Fibroblast of skin of back (primary cell): ENCODE results near the gene BDH1. TPM values are rescaled to one million over a fixed set of nuclear protein-coding genes. Genes with fewer than 3 reads are reported as not detected.
"Not testable (repeated sequence)": the region's sequence is repeated elsewhere in the genome, so short reads cannot be mapped to it uniquely, and the experiment has no call there.

Experiments used
- DNase-seq: peaks from one replicate; pipeline ENCODE4 v3.0.0-alpha.2; 2013
- polyA plus RNA-seq, 2 experiments: library from polyadenylated mRNA; unstranded; fragments of 120-200 nt; gene quantifications; one replicate each; pipeline ENCODE4 v1.2.1, GENCODE V29; 2013; ENCODE audit not compliant: insufficient read length in 2 of 2

The BDH1 gene, protein sequence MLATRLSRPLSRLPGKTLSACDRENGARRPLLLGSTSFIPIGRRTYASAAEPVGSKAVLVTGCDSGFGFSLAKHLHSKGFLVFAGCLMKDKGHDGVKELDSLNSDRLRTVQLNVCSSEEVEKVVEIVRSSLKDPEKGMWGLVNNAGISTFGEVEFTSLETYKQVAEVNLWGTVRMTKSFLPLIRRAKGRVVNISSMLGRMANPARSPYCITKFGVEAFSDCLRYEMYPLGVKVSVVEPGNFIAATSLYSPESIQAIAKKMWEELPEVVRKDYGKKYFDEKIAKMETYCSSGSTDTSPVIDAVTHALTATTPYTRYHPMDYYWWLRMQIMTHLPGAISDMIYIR
- polyA plus RNA-seq (2013, experiment 1 of 2; ENCODE audit: insufficient read length), result 2.5 TPM
- 2.8 TPM for polyA plus RNA-seq (2013, experiment 2 of 2; ENCODE audit: insufficient read length)

DNA sequence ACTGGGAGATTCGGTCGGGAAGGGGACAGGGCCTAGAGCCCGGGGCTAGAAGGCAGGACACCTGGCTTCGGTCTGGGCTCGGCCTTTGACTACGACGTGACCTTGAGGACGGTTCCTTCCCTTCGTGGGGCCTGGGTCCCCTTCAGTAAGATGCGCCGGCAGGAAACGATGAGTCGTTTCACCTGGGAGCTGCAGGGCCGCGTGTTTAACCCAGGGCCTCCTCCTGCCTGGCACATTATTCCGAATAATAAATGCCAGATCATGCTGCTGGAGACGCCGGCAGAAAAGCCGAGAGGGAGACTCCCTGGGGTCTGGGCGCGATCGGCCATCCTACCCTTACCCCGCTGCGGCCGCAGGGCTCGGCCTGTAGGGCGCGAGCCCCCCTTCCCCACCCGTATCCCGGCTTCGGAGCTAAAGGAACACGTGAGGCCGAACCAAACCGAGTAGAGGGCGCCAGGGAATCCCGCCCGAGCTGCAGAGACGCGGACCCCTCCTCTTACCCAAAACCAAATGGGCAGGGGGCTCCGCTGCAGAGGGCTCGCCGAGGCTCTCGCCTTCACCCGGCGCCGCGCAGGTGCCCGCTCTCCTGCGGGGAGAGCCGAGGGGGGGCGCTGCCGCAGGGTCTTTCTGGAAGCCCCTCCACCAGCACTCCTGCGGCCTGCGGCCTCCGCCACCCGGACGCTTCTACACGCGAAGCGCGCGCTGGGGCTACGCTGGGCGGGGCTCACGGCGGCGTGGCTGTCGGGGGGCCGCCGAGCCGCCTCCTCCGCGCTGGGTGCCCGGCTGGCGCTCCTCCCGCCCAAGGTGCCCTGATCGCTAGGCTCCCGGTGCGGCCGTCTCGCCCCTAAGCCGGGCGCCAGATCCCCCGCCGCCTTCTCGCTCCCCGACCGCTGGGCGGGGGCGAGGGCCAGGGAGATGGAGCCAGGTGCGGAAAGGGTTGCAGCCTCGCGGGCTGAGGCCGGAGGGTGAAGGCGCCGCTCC lies at the start of gene BDH1:
TSS of gene BDH1 (minus strand) at position 688 of the 981 bp plus-strand sequence. CDS start 9,525 bp downstream, outside the sequence.
- DNase-seq, result peak; percentile 15

- DNase-seq, result no peak
Observed at GRCh38 chr3:197603317-197603933, 47.7 kb upstream of the BDH1 start.

DNA sequence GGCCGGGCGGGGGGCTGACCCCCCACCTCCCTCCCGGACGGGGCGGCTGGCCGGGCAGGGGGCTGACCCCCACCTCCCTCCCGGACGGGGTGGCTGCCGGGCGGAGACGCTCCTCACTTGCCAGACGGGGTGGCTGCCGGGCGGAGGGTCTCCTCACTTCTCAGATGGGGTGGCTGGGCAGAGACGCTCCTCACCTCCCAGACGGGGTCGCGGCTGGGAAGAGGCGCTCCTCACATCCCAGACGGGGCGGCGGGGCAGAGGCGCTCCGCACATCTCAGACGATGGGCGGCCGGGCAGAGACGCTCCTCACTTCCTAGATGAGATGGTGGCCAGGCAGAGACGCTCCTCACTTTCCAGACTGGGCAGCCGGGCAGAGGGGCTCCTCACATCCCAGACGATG lies 46.6 kb upstream of the BDH1 start:
- DNase-seq, result not testable (repeated sequence)

DNA sequence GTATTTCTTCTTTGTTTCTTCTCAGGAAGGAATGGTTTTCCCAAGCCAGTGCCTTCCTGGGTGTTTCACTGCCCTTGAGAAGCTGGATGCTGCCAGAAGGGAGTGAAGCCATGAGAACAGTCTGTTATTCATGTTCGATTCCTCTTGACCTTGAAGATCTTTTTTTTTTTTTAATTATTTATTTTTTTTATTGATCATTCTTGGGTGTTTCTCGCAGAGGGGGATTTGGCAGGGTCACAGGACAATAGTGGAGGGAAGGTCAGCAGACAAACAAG lies 45.7 kb upstream of the BDH1 start:
- DNase-seq, result not testable (repeated sequence)

DNA sequence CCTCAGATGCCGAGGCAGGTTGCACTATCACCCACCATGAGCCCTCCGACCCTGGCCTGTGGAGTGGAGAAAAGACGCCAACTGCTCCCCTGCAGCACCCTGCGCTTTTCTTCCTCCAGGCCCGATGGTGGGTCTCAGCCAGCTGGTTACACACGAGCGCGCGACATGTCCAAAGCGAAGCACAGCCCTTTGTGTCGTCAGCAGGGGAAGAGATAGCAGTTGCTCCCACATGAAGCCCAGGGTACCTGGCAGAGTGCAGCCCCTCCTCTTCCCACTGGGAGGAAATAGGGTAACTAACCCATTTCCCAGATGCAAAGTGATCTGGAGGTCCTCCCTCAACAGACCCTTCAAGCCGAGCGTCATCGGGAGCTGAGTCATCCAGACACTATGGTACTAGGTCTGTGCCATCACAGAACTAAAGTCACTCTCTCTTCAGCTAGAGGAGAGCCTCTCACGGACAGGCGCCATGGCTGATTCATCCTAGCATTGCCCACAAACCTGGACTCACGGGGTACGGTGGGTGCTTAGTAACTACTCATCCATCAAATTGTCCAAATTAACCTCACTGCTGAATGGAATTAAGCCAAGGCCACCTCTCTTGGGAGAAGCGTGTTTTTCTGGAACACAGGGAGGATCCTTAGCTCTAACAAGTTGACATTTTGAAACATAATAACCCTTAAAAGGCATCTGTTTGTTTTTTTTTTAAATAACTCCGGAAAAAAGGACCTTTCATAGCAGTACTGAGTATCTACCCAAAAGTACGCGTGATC lies 45.2 kb upstream of the BDH1 start:
- no peak for DNase-seq

GRCh38 chr3:197599089-197599765 lies 43.5 kb upstream of the BDH1 start:
- DNase-seq, result peak; percentile 79

DNA sequence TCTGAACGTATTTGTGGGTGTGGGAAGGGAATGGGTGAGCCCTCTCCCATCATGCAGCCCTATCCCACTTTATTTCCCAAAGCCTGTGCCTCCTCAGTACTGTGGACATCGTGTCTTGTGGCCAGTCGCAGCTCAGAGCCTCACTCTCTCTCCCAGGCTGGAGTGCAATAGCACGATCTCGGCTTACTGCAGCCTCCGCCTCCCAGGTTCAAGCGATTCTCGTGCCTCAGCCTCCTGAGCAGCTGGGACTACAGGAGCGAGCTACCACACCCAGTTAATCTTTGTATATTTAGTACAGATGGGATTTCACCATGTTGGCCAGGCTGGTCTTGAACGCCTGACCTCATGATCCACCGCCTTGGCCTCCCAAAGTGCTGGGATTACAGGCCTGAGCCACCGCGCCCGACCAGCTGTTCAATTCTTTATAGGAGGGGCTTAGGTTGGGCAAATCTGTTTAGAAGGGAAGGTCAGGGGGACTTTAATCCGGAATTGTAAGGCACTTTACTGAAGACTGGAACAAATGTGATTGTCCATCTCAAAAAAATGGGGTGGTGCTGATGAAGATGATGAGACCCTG lies 42.7 kb upstream of the BDH1 start:
- DNase-seq, result no peak

DNA sequence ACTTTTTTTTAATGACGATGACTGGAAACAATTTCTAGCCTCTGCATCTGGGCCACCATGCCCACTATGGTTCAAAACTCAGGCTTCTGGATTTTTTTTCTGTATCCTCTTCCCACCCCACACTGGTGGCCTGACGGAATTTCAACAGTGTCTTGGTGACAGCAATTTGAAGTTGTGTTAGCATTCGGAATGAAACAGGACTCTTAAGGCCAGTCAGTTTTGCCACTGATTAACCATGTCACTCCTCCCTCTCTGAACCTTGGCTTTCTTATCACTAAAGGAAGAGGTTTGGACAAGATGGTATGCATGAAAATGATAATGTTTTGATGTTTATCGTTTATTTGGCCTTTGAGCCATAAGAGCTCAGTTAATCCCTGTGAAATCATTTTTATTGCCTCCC lies 41.6 kb upstream of the BDH1 start:
- no peak for DNase-seq

DNA sequence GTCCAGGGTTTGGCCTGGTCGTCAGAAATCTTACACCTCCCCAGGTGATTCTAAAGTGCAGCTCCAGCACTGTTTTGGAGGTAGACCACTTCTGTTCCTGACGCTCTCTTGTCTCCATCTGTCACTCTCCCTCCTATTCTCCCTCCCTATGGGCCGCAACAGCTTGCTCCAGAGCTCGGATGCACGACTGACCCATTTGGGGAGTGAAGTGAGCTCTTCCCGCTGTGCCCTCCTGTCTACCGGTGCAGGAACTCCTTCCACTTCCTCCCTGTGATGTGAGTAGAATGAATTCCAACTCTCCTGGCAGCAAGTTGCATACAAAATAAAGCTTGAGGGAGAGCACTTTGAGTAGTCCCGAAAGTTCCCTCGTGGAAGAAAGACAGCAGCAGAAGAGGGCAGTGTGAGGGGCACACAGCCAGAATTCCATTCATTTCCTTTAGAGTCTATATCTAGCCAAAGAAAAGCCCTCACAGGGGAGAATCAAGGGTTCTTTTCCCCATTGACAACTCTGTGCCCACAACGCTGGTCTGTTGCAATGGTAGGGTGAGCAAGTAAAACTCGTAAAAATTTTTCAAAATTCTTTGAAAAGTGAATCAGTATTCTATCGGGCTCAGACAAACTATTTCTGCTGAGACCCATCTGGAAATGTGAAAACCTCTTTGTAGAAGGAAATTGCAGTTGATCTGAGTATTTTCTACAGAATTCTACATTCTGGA lies 39.9 kb upstream of the BDH1 start:
- DNase-seq, result no peak

- no peak for DNase-seq
Observed at GRCh38 chr3:197593046-197593380, 37.2 kb upstream of the BDH1 start.

DNA sequence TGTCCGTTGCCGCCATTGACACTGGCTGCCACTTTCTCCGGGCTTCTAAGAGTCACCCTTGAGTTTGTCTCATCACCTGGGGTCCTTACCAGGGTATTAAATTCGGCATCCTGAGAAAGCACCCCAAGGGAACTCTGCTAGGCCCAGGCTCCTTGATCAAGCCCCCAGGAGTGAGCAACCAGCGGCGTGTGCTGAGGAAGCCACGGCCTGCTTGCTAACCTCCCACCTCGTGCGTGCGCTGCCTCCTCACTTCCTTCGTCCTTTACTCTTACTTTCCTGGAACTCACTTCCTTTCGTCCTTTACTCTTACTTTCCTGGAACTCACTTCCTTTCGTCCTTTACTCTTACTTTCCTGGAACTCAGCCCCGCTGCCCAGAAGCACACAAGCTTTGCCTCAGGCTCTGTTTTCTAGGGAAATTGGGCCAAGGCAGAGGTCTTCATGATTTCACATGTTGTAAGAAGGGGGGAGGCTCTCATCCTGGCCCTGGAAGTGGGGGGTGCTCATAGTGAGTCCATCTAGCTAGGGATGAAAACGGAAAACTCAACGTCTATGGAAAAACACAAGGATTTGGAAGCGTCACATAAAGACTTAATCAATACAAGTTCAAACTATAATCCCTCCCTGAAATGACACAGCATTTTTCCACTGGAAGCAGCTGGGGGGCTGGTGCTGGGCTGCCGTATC lies 36.7 kb upstream of the BDH1 start:
- DNase-seq, result no peak

GRCh38 chr3:197591816-197592215 lies 36.0 kb upstream of the BDH1 start:
- DNase-seq, result no peak

DNA sequence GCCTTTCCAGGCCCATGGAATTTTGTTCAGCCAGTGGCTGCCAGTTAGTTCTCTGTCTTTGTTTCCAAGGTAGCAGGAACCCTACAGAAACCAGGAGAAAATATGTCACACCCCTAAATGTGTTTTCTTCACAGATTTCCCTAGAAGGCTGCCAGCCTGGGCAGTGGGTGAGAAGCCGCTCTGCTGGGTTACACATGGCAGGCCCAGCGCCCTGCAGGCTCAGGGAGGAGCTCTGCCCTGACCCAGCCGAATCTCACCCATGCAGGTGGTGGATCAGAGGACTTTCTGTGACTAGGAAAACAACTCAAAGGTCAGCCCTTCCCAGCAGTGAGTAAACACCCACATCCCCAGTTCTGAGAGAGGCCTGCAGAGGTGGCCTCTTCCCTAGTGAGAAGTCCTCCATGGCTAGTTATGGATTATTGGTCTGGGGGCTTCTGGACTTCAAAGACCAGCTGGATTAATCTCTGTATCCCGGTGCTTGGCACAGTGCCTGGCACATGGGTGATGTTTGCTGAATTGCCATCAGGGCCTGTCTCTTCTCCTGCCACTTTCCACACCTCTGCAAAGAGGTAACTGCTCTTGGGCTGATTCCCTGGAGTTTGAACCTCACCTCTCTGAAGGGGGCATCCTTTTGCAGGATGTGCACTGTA lies 34.7 kb upstream of the BDH1 start:
- no peak for DNase-seq

GRCh38 chr3:197589545-197589944 lies 33.8 kb upstream of the BDH1 start:
- no peak for DNase-seq

DNA sequence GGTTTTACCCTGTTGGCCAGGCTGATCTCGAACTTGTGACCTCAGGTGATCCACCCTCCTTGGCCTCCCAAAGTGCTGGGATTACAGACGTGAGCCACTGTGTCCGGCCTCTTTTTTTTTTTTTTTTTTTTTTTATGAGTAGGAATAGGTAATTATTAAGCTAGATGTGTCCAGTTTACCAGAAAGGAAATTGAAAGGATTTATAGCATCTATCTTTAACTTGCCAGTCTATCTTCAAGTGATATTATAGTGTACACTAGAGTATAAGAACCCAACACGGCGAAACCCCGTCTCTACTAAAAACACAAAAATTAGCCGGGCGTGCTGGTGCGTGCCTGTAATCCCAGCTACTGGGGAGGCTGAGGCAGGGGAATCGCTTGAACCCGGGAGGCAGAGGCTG lies 31.0 kb upstream of the BDH1 start:
- not testable (repeated sequence) for DNase-seq

DNA sequence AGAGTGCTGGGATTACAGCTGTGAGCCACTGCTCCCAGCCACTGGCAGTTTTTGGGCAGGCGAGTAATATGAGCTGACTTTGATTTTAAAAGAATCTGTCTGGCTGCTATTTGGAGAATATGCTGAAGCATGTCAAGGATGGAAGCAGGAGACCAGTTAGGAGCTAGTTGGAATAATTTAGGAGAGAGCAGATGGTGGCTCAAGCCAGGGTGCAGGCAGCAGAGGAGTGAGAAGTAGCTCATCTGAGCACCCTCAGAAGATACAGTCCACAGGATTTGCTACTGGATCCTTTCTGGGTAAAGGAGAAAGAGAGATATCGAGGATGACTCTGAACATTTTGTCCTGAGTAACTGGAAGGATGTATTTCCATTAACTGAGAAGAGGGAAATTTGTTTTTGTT lies 30.4 kb upstream of the BDH1 start:
- no peak for DNase-seq

DNA sequence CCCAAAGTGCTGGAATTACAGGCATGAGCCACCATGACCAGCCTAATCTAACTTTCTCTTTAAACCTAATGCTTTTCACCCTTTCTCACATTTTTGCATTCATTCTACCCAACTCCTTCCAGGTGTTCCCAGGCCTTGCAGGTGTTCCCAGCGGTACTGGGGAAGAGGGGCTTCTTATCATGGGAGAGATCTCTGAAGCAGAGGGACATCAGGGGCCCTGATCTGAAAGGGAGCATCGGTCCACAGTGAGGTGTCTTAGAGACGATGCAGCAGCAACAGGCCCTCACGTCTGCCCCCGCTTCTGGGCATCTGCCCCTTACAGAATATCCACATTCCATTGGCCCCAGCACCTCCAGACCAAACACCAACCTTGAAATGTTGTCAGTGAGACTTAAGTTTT lies 29.0 kb upstream of the BDH1 start:
- DNase-seq, result no peak

- no peak for DNase-seq
Observed at GRCh38 chr3:197583371-197583770, 27.6 kb upstream of the BDH1 start.

DNA sequence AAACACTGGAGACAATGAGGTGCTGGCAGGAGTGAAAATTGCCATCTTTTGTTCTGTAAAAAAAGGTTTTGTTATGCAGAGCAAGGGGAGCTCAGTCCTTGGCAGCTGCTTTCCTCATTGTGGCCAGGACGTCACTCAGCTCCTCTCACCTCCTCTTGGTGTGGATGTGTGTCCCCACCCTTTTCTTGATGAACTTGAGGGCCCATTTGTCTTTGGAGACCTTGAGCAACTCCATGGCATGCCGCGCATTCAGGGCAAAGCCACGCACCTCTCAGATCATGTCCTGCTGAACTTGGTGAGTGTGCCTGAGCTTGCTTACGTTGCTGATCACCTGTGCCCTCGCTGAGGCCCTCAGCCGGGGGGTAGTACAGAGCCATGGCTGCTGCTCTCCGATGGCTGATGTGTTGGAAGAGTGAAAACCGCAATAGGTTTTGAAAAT lies 24.5 kb upstream of the BDH1 start:
- no peak for DNase-seq

DNA sequence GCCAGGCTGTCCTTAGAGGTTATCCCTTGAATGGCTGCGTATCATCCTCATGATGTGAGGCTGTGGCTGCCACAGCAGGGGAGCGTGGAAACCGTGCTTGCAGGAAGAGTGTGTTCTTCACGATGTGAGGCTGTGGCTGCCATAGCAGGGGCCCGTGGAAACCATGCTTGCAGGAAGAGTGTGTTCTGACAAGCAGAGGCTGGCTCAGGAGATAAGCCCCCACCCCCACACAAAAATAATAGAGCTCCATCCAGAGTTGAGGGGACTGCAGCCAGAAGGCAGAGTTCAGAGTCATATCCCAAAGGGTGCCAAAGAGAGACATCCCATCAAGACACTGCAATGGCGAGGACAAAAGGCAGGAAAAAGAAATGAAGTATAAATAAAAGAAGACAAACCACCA lies 22.6 kb upstream of the BDH1 start:
- DNase-seq, result no peak
